HepG2 (cell line): ENCODE measurements around the gene VILL. TPM values are rescaled to one million over a fixed set of nuclear protein-coding genes. Genes with fewer than 3 reads are reported as not detected.

Source experiments
- ATAC-seq: fragments of 200-7000 bp; cut with Tn5 transposase; 3 replicates; pipeline ENCODE4 v1.9.1; 2020; ENCODE audit warnings: mild to moderate bottlenecking, moderate library complexity
- BruUV-seq: library from RNA; stranded (reverse); fragments of 400-500 nt; replicated peaks from 2 replicates; lab custom pipeline; 2021; lab: Mats Ljungman, UMichigan
- CTCF ChIA-PET: fragments of 300-600 bp; formaldehyde crosslinking; extraction: SDS; loops from one replicate; lab custom pipeline; 2021; ENCODE audit warnings: low total read pairs, inconsistent platforms, low intra/inter-chr PET ratio; lab: Yijun Ruan, JAX
- POLR2A ChIA-PET: fragments of 350-600 bp; sonication (Branson Sonifier 250); formaldehyde crosslinking; loops from one replicate; lab custom pipeline; 2020; ENCODE audit warnings: antibody characterized with exemption, inconsistent platforms; lab: Yijun Ruan, JAX
- DNase-seq: peaks from one replicate; pipeline ENCODE4 v3.0.0-alpha.2; 2015; ENCODE audit warnings: low spot score
- FAIRE-seq: peaks from 3 replicates; lab custom pipeline; 2011; peaks lifted over from hg19 to GRCh38; lab: Jason Lieb, UNC
- H2AFZ ChIP-seq: one replicate; pipeline ENCODE4 v1.6.1; 2011; ENCODE audit warnings: low read length, inconsistent platforms
- H3K27ac ChIP-seq: fragments of 300-600 bp; 3 replicates; pipeline ENCODE4 v1.8.0; 2011; ENCODE audit warnings: mixed run types, mild to moderate bottlenecking, mixed read lengths, low read length, inconsistent platforms; ENCODE audit not compliant: insufficient read depth; ENCODE audit errors: extremely low read length
- H3K27me3 ChIP-seq, 2 experiments: fragments of 200-600 bp in 1 of 2; 2 replicates in 1 of 2; 3 replicates in 1 of 2; pipeline versions ENCODE4 v1.6.0 to v1.8.0; 2011; ENCODE audit warnings: low read length in 2 of 2, mild to moderate bottlenecking in 2 of 2, moderate library complexity in 2 of 2, inconsistent platforms in 1 of 2; ENCODE audit not compliant: insufficient read depth in 2 of 2, control insufficient read depth in 1 of 2
- H3K36me3 ChIP-seq, 2 experiments: fragments of 200-600 bp in 1 of 2; replicated peaks in 1 of 2; 2 replicates in 1 of 2; 3 replicates in 1 of 2; pipeline versions ENCODE4 v1.5.1 to v1.8.0; 2011; ENCODE audit warnings: low read length in 2 of 2, inconsistent platforms in 1 of 2; ENCODE audit not compliant: insufficient read depth in 2 of 2, control insufficient read depth in 1 of 2
- H3K4me1 ChIP-seq: 2 replicates; pipeline ENCODE4 v1.5.1; 2012; ENCODE audit warnings: low read length, inconsistent platforms; ENCODE audit not compliant: insufficient read depth
- H3K4me2 ChIP-seq: 2 replicates; pipeline ENCODE4 v1.6.0; 2011; ENCODE audit warnings: low read depth, low read length, inconsistent platforms
- H3K4me3 ChIP-seq, 3 experiments: fragments of 200-600 bp in 1 of 3; sonication (generic), shearing (Covaris generic) in 1 of 3; replicated peaks in 1 of 3; 2 replicates each; pipeline ENCODE4 v1.5.1; 2011 to 2016; ENCODE audit warnings: low read length in 3 of 3, inconsistent platforms in 2 of 3, low read depth in 2 of 3, mild to moderate bottlenecking in 2 of 3, control low read depth in 1 of 3, mixed read lengths in 1 of 3; ENCODE audit not compliant: insufficient read depth in 1 of 3
- H3K79me2 ChIP-seq: one replicate; pipeline ENCODE4 v1.6.1; 2011; ENCODE audit warnings: low read length, inconsistent platforms; ENCODE audit not compliant: insufficient read depth
- H3K9ac ChIP-seq: 2 replicates; pipeline ENCODE4 v1.6.0; 2011; ENCODE audit warnings: mild to moderate bottlenecking, low read depth, low read length, inconsistent platforms; ENCODE audit not compliant: insufficient read depth
- H3K9me3 ChIP-seq: 2 replicates; pipeline ENCODE4 v1.5.1; 2012; ENCODE audit warnings: mild to moderate bottlenecking, low read length
- H4K20me1 ChIP-seq: 2 replicates; pipeline ENCODE4 v1.6.0; 2011; ENCODE audit warnings: inconsistent platforms, mild to moderate bottlenecking, low read length, moderate library complexity; ENCODE audit not compliant: insufficient read depth
- CREB1 ChIP-seq, 2 experiments: fragments of 450-650 bp in 1 of 2; IDR thresholded peaks; 2 replicates each; pipeline ENCODE4 v1.6.1; 2016 to 2017; ENCODE audit warnings: control low read depth in 1 of 2, mild to moderate bottlenecking in 1 of 2, missing compliant biosample characterization in 1 of 2, missing genetic modification characterization in 1 of 2
- CREBL2 ChIP-seq: sonication (generic); formaldehyde crosslinking; IDR thresholded peaks from 2 replicates; pipeline ENCODE4 v1.8.1; 2023; ENCODE audit warnings: missing genetic modification reagents, mild to moderate bottlenecking, borderline replicate concordance
- PAX8 ChIP-seq: sonication (generic); formaldehyde crosslinking; IDR thresholded peaks from 2 replicates; pipeline ENCODE4 v1.8.0; 2022; ENCODE audit warnings: mild to moderate bottlenecking, missing genetic modification reagents, borderline replicate concordance
- SMAD9 ChIP-seq: sonication (generic); formaldehyde crosslinking; IDR thresholded peaks from 2 replicates; pipeline ENCODE4 v1.5.1; 2020; ENCODE audit warnings: mild to moderate bottlenecking, missing genetic modification reagents
- TFDP1 ChIP-seq: IDR thresholded peaks from 2 replicates; pipeline ENCODE4 v1.6.1; 2016; ENCODE audit warnings: missing compliant biosample characterization, missing genetic modification reagents, borderline replicate concordance
- ZNF256 ChIP-seq: sonication (generic); formaldehyde crosslinking; conservative IDR thresholded peaks from 2 replicates; pipeline ENCODE4 v1.4.0; 2020; ENCODE audit warnings: missing genetic modification reagents
- ZNF782 ChIP-seq: sonication (generic); formaldehyde crosslinking; IDR thresholded peaks from 2 replicates; pipeline ENCODE4 v1.4.0; 2020; ENCODE audit warnings: missing genetic modification reagents, mild to moderate bottlenecking, borderline replicate concordance
- WGBS: methylation state at CpG from one replicate; pipeline ENCODE4 v1.1.6; 2017; ENCODE audit warnings: low lambda C conversion rate; 5-methylcytosine and 5-hydroxymethylcytosine counted together
- in situ Hi-C: cut with HindIII; loops from 2 replicates; pipeline ENCODE4 v1.10.0; 2017; ENCODE audit warnings: low pct_unique_long_range_greater_than_20kb; ENCODE audit not compliant: extremely low pct_ligation_motif_present
- intact Hi-C: fragments of 100-400 bp; cut with micrococcal nuclease; formaldehyde crosslinking; loops from one replicate; pipeline ENCODE4 v1.10.0; 2022; ENCODE audit not compliant: unreplicated experiment
- polyA plus RNA-seq, 8 experiments: library from polyadenylated mRNA; depleted of rRNA in 3 of 8; stranded (reverse) in 7 of 8; unstranded in 1 of 8; fragments of >200 nt; fragmentation: Illumina TruSeq in 4 of 8; extraction: Trizol in 4 of 8; gene quantifications; 2 replicates each; pipeline versions ENCODE4 v1.2.1 to v1.2.3, GENCODE V29; 2011 to 2016; ENCODE audit warnings: low read depth in 4 of 8, missing spikeins in 1 of 8, mixed read lengths in 1 of 8; ENCODE audit not compliant: insufficient read depth in 1 of 8
- total RNA-seq, 5 experiments: library from RNA; depleted of rRNA; stranded (reverse); fragments of >200 nt; fragmentation: Illumina TruSeq; extraction: Trizol; gene quantifications; 2 replicates each; pipeline ENCODE4 v1.2.3, GENCODE V29; 2016; ENCODE audit warnings: low read depth in 1 of 5

The VILL gene
- total and polyA plus RNA-seq, 2 of the 13 experiments (the other 11 are each of a cell fraction or from before 2014, with no cell fraction given), result 3.2 to 5.3 TPM

- no peaks in the 10 kb centered on the region for H3K9me3 ChIP-seq
- TF ChIP-seq CREBL2 (CRISPR knock-in tag) (no peak), ZNF256 (CRISPR knock-in tag) (no peak), ZNF782 (no peak), SMAD9 (no peak), CREB1 (IDR thresholded peaks at IDR 0.05) (no peak), CREB1 (CRISPR knock-in tag; IDR thresholded peaks at IDR 0.05) (no peak), TFDP1 (CRISPR knock-in tag) (no peak), PAX8 (no peak)
- TF ChIP-seq, all 625 proteins: peak for 0
- no peaks in the 10 kb centered on the region for H3K36me3 ChIP-seq
- no peaks in the 10 kb centered on the region for H3K79me2 ChIP-seq
- BruUV-seq, result no TSS peak
- POLR2A ChIA-PET, result no interaction called here
- WGBS, result 85% methylated on average over 49 of the region's 49 CpGs
- H3K4me1 ChIP-seq, result peaks cover 85% of the 10 kb centered on the region
- H3K9ac ChIP-seq, result no peak overlapping the region
- FAIRE-seq (no peak), ATAC-seq (no peak), DNase-seq (no peak)
- no peak overlapping the region for H3K27ac ChIP-seq
- intact Hi-C loops (no loop called here), in situ Hi-C loops (no loop called here)
- CTCF ChIA-PET, result interaction anchor here (1.1 kb wide), 1 partner anchor 19 kb away, joined by 3 read pairs; no protein-coding TSS in a partner anchor
- no peak overlapping the region for H3K4me3 ChIP-seq
- H4K20me1 ChIP-seq, result no peaks in the 10 kb centered on the region
- no peak overlapping the region for H2AFZ ChIP-seq
- H3K27me3 ChIP-seq, result peaks cover 1 to 16% of the 10 kb centered on the region in 2 experiments; a peak in 4 of 5 replicates
- H3K4me2 ChIP-seq, result no peak overlapping the region
Measured at GRCh38 chr3:37993820-37994638, 3.4 kb downstream of the VILL start.
